CD14-positive monocyte (primary cell): ENCODE results near the gene HSPB3. TPM values are rescaled to one million over a fixed set of nuclear protein-coding genes. Genes with fewer than 3 reads are reported as not detected.
"Not testable (repeated sequence)": the region's sequence is repeated elsewhere in the genome, so short reads cannot be mapped to it uniquely, and the experiment has no call there.

Experiments
- DNase-seq, 3 donors: peaks; one replicate each; pipeline ENCODE4 v3.0.0-alpha.2; 2011 to 2022
- H2AFZ ChIP-seq: 2 replicates; pipeline ENCODE4 v1.6.0; 2012; ENCODE audit warnings: mild to moderate bottlenecking, low read depth, low read length, inconsistent platforms; ENCODE audit not compliant: insufficient read depth, poor library complexity, severe bottlenecking
- H3K27ac ChIP-seq, 2 donors: 1 replicate in 1 of 2; 2 replicates in 1 of 2; pipeline ENCODE4 v1.5.1; 2012 to 2013; ENCODE audit warnings: low read length in 2 of 2, control low read depth in 1 of 2, inconsistent platforms in 1 of 2, low read depth in 1 of 2, mild to moderate bottlenecking in 1 of 2
- H3K27me3 ChIP-seq, 2 donors: one replicate each; pipeline versions ENCODE4 v1.6.0 to v1.6.1; 2011 to 2013; ENCODE audit warnings: low read length in 2 of 2; ENCODE audit not compliant: control insufficient read depth in 2 of 2, insufficient read depth in 2 of 2
- H3K36me3 ChIP-seq, 2 donors: replicated peaks in 1 of 2; 1 replicate in 1 of 2; 2 replicates in 1 of 2; pipeline versions ENCODE4 v1.5.1 to v1.6.1; 2012 to 2013; ENCODE audit warnings: low read length in 2 of 2, control low read depth in 1 of 2, inconsistent platforms in 1 of 2, mild to moderate bottlenecking in 1 of 2; ENCODE audit not compliant: insufficient read depth in 2 of 2, control insufficient read depth in 1 of 2
- H3K4me1 ChIP-seq, 2 donors: 1 replicate in 1 of 2; 2 replicates in 1 of 2; pipeline versions ENCODE4 v1.5.1 to v1.6.1; 2012 to 2013; ENCODE audit warnings: low read length in 2 of 2, control low read depth in 1 of 2, inconsistent platforms in 1 of 2, mild to moderate bottlenecking in 1 of 2, moderate library complexity in 1 of 2; ENCODE audit not compliant: insufficient read depth in 2 of 2, control insufficient read depth in 1 of 2
- H3K4me2 ChIP-seq: replicated peaks from 2 replicates; pipeline ENCODE3; 2012; ENCODE audit warnings: low read length, moderate library complexity, mild to moderate bottlenecking; ENCODE audit not compliant: poor library complexity, severe bottlenecking; ENCODE audit errors: extremely low read depth
- H3K4me3 ChIP-seq, 3 experiments: fragments of 200-600 bp in 1 of 3; sonication (generic) in 1 of 3; replicated peaks in 1 of 3; 1 replicate in 2 of 3; 2 replicates in 1 of 3; pipeline ENCODE4 v1.5.1; 2011 to 2013; ENCODE audit warnings: low read length in 3 of 3, mild to moderate bottlenecking in 3 of 3, control low read depth in 2 of 3, low read depth in 2 of 3, inconsistent platforms in 1 of 3, moderate library complexity in 1 of 3
- H3K79me2 ChIP-seq: 2 replicates; pipeline ENCODE4 v1.6.0; 2012; ENCODE audit warnings: mild to moderate bottlenecking, control low read depth, inconsistent platforms, low read length, moderate library complexity; ENCODE audit not compliant: insufficient read depth
- H3K9ac ChIP-seq: 2 replicates; pipeline ENCODE4 v1.6.0; 2017; ENCODE audit warnings: low read length, mild to moderate bottlenecking; ENCODE audit not compliant: insufficient read depth, poor library complexity, severe bottlenecking
- H3K9me3 ChIP-seq, 2 donors: replicated peaks in 1 of 2; 1 replicate in 1 of 2; 2 replicates in 1 of 2; pipeline versions ENCODE4 v1.5.1 to v1.6.1; 2012 to 2013; ENCODE audit warnings: low read length in 2 of 2, control low read depth in 1 of 2; ENCODE audit not compliant: control insufficient read depth in 1 of 2, insufficient read depth in 1 of 2
- H4K20me1 ChIP-seq: 2 replicates; pipeline ENCODE4 v1.6.0; 2012; ENCODE audit warnings: mild to moderate bottlenecking, low read length, control low read depth, moderate library complexity; ENCODE audit not compliant: insufficient read depth
- H3K27ac Mint-ChIP-seq, 7 donors: one replicate each; pipeline ENCODE4 v1.8.0; 2020; ENCODE audit warnings: mild to moderate bottlenecking in 7 of 7, mixed read lengths in 7 of 7, moderate library complexity in 6 of 7, inconsistent platforms in 2 of 7
- H3K27me3 Mint-ChIP-seq, 3 donors: one replicate each; pipeline ENCODE4 v1.8.0; 2021 to 2022; ENCODE audit warnings: low read depth in 3 of 3, mild to moderate bottlenecking in 3 of 3, mixed read lengths in 3 of 3, moderate library complexity in 3 of 3, inconsistent platforms in 1 of 3
- H3K36me3 Mint-ChIP-seq, 2 donors: one replicate each; pipeline ENCODE4 v1.8.0; 2020; ENCODE audit warnings: mixed read lengths in 2 of 2, inconsistent platforms in 1 of 2, mild to moderate bottlenecking in 1 of 2
- H3K4me1 Mint-ChIP-seq: one replicate; pipeline ENCODE4 v1.8.0; 2020; ENCODE audit warnings: mild to moderate bottlenecking, mixed read lengths
- H3K4me3 Mint-ChIP-seq, 2 donors: one replicate each; pipeline ENCODE4 v1.8.0; 2020; ENCODE audit warnings: mild to moderate bottlenecking in 2 of 2, mixed read lengths in 2 of 2, moderate library complexity in 1 of 2
- H3K9me3 Mint-ChIP-seq, 7 donors: one replicate each; pipeline ENCODE4 v1.8.0; 2020 to 2022; ENCODE audit warnings: mixed read lengths in 7 of 7, mild to moderate bottlenecking in 6 of 7, moderate library complexity in 6 of 7, inconsistent platforms in 2 of 7
- CTCF ChIP-seq: fragments of 200-600 bp; IDR thresholded peaks from one replicate; pipeline ENCODE4 v1.8.0; 2022; ENCODE audit warnings: antibody characterized with exemption, mild to moderate bottlenecking
- WGBS: methylation state at CpG from one replicate; pipeline ENCODE4 v1.1.5; 2013; ENCODE audit warnings: missing lambda C conversion rate; ENCODE audit not compliant: insufficient coverage; 5-methylcytosine and 5-hydroxymethylcytosine counted together
- intact Hi-C, 2 donors: fragments of 100-400 bp; cut with micrococcal nuclease; formaldehyde crosslinking; loops; one replicate each; pipeline versions ENCODE4 v1.15.0 to v1.15.1; 2023
- polyA plus RNA-seq, 3 donors: library from polyadenylated mRNA; depleted of rRNA in 1 of 3; unstranded in 2 of 3; stranded (reverse) in 1 of 3; fragments of 300-500 nt in 2 of 3; fragments of >200 nt in 1 of 3; fragmentation: Illumina TruSeq in 2 of 3; gene quantifications; 1 replicate in 2 of 3; 2 replicates in 1 of 3; pipeline ENCODE4 v1.2.3, GENCODE V29; 2012 to 2021

Gene HSPB3
- polyA plus RNA-seq, 3 donors, result not detected

GRCh38 chr5:54426209-54426608, 29.3 kb upstream of the HSPB3 start:
- H3K27ac Mint-ChIP-seq, result no peak overlapping the region
- no peaks in the 10 kb centered on the region for H3K27me3 ChIP-seq
- H3K79me2 ChIP-seq, result no peaks in the 10 kb centered on the region
- no peak overlapping the region for H3K4me3 ChIP-seq
- no peaks in the 10 kb centered on the region for H3K4me1 Mint-ChIP-seq
- WGBS, result no CpG with 5 or more reads among the region's 1 CpG
- no peak overlapping the region for H3K4me3 Mint-ChIP-seq
- DNase-seq, result no peak
- no peaks in the 10 kb centered on the region for H3K9me3 ChIP-seq
- intact Hi-C loops, result no loop called here
- peaks cover 0 to 2% (median 0%) of the 10 kb centered on the region in 7 donors for H3K9me3 Mint-ChIP-seq
- no peak overlapping the region for H3K27ac ChIP-seq
- no peaks in the 10 kb centered on the region for H3K4me1 ChIP-seq
- TF ChIP-seq CTCF, result no peak
- H4K20me1 ChIP-seq, result no peaks in the 10 kb centered on the region
- no peak overlapping the region for H3K9ac ChIP-seq
- H3K4me2 ChIP-seq, result no peak overlapping the region
- no peaks in the 10 kb centered on the region for H3K36me3 ChIP-seq
- H2AFZ ChIP-seq, result no peak overlapping the region
- peaks cover 4 to 16% (median 13%) of the 10 kb centered on the region in 3 donors for H3K27me3 Mint-ChIP-seq
- H3K36me3 Mint-ChIP-seq, result no peaks in the 10 kb centered on the region

- H3K27me3 ChIP-seq, H4K20me1 ChIP-seq, H3K4me1 Mint-ChIP-seq, H3K27ac ChIP-seq, H2AFZ ChIP-seq, intact Hi-C loops, H3K27me3 Mint-ChIP-seq, H3K9ac ChIP-seq, H3K36me3 Mint-ChIP-seq, H3K79me2 ChIP-seq, DNase-seq, H3K9me3 Mint-ChIP-seq, H3K4me3 ChIP-seq, H3K4me3 Mint-ChIP-seq, H3K36me3 ChIP-seq, H3K9me3 ChIP-seq, H3K4me2 ChIP-seq, H3K27ac Mint-ChIP-seq, H3K4me1 ChIP-seq: not testable (repeated sequence)
- WGBS, result no CpG with 5 or more reads among the region's 2 CpGs
Observed at GRCh38 chr5:54434650-54435049, 20.8 kb upstream of the HSPB3 start.
